Activated CD4-positive, alpha-beta memory T cell treated with anti-CD3 and anti-CD28 coated beads for 36 hours (primary cell): ENCODE data around the gene CSH2. TPM values are rescaled to one million over a fixed set of nuclear protein-coding genes. Genes with fewer than 3 reads are reported as not detected.

Source experiments
- CTCF ChIA-PET: fragments of 350-600 bp; sonication (Branson Sonifier 250); formaldehyde crosslinking; loops from one replicate; lab custom pipeline; 2021; ENCODE audit warnings: antibody characterized with exemption, inconsistent platforms; lab: Charles Lee
- POLR2A ChIA-PET: fragments of 350-600 bp; sonication (Branson Sonifier 250); formaldehyde crosslinking; loops from one replicate; lab custom pipeline; 2021; ENCODE audit warnings: antibody characterized with exemption; lab: Charles Lee
- DNase-seq: peaks from one replicate; pipeline ENCODE4 v3.0.0-alpha.2; 2020
- H3K27ac Mint-ChIP-seq: one replicate; pipeline ENCODE4 v1.8.0; 2021; ENCODE audit warnings: mixed read lengths
- H3K27me3 Mint-ChIP-seq: one replicate; pipeline ENCODE4 v1.8.0; 2021; ENCODE audit warnings: mixed read lengths
- H3K36me3 Mint-ChIP-seq: one replicate; pipeline ENCODE4 v1.8.0; 2021; ENCODE audit warnings: mixed read lengths
- H3K4me1 Mint-ChIP-seq: one replicate; pipeline ENCODE4 v1.8.0; 2021; ENCODE audit warnings: low read depth, mixed read lengths
- H3K4me3 Mint-ChIP-seq: one replicate; pipeline ENCODE4 v1.8.0; 2021; ENCODE audit warnings: mild to moderate bottlenecking, mixed read lengths
- H3K9me3 Mint-ChIP-seq: one replicate; pipeline ENCODE4 v1.8.0; 2021; ENCODE audit warnings: mixed read lengths
- intact Hi-C: fragments of 100-400 bp; cut with micrococcal nuclease; formaldehyde crosslinking; loops from one replicate; pipeline ENCODE4 v1.15.1; 2023
- total RNA-seq, 2 experiments: library from RNA; stranded (reverse); gene quantifications; one replicate each; pipeline ENCODE4 v1.2.3, GENCODE V29; 2021

The CSH2 gene
- total RNA-seq, 2 experiments from 2014 or later, result not detected

- CTCF ChIA-PET, result interaction anchor here (0.6 to 1.6 kb wide), 3 partner anchors 11 to 760 kb away, joined by 3 to 5 read pairs (median 4); no protein-coding TSS in a partner anchor
- peaks cover 49% of the 10 kb centered on the region for H3K4me1 Mint-ChIP-seq
- intact Hi-C loops, result no loop called here
- DNase-seq, result no peak
- POLR2A ChIA-PET, result interaction anchor here (1.2 to 1.3 kb wide), 3 partner anchors 9 to 140 kb away, joined by 3 to 4 read pairs (median 4); no protein-coding TSS in a partner anchor
- H3K4me3 Mint-ChIP-seq, result no peak overlapping the region
- peaks cover 57% of the 10 kb centered on the region for H3K36me3 Mint-ChIP-seq
- no peak overlapping the region for H3K27ac Mint-ChIP-seq
- no peaks in the 10 kb centered on the region for H3K9me3 Mint-ChIP-seq
- H3K27me3 Mint-ChIP-seq, result no peaks in the 10 kb centered on the region
These were observed 40.3 kb downstream of the CSH2 start for GRCh38 chr17:63833026-63833740.

- POLR2A ChIA-PET, result no interaction called here
- CTCF ChIA-PET, result interaction anchor here (1.6 kb wide), 1 partner anchor 17 kb away, joined by 5 read pairs; no protein-coding TSS in a partner anchor
- no peaks in the 10 kb centered on the region for H3K9me3 Mint-ChIP-seq
These were observed 41.0 kb downstream of the CSH2 start for GRCh38 chr17:63832455-63832854.

GRCh38 chr17:63832014-63832413, 41.5 kb downstream of the CSH2 start:
- no peaks in the 10 kb centered on the region for H3K9me3 Mint-ChIP-seq
- DNase-seq, result no peak
- POLR2A ChIA-PET, result interaction anchor here (4.5 kb wide), 1 partner anchor 9 kb away, joined by 29 read pairs; the partner anchor contains the start of gene SMARCD2
- H3K27me3 Mint-ChIP-seq, result no peaks in the 10 kb centered on the region
- peaks cover 51% of the 10 kb centered on the region for H3K4me1 Mint-ChIP-seq
- no peak overlapping the region for H3K4me3 Mint-ChIP-seq
- H3K27ac Mint-ChIP-seq, result peak overlapping the region; percentile 83
- intact Hi-C loops, result no loop called here
- CTCF ChIA-PET, result interaction anchor here (1.0 kb wide), 1 partner anchor 8 kb away, joined by 4 read pairs; no protein-coding TSS in a partner anchor
- H3K36me3 Mint-ChIP-seq, result peaks cover 59% of the 10 kb centered on the region

More at GRCh38 chr17:63832455-63832854, 41.0 kb downstream of the CSH2 start:
- Mint-ChIP-seq H3K4me3 (no peak overlapping the region), H3K36me3 (peaks cover 60% of the 10 kb centered on the region), H3K4me1 (peaks cover 51% of the 10 kb centered on the region), H3K27ac (peak overlapping the region; percentile 83), H3K27me3 (no peaks in the 10 kb centered on the region)
- DNase-seq, result no peak
- intact Hi-C loops, result no loop called here

- DNase-seq, result no peak
- peaks cover 61% of the 10 kb centered on the region for H3K36me3 Mint-ChIP-seq
- H3K4me3 Mint-ChIP-seq, result no peak overlapping the region
- no peaks in the 10 kb centered on the region for H3K27me3 Mint-ChIP-seq
- H3K4me1 Mint-ChIP-seq, result peaks cover 51% of the 10 kb centered on the region
- intact Hi-C loops, result no loop called here
- POLR2A ChIA-PET, result interaction anchor here (4.5 kb wide), 1 partner anchor 10 kb away, joined by 29 read pairs; the partner anchor contains the start of gene SMARCD2
- CTCF ChIA-PET, result interaction anchor here (1.0 to 1.8 kb wide), 2 partner anchors 8 to 55 kb away, joined by 4 to 11 read pairs; no protein-coding TSS in a partner anchor
- H3K9me3 Mint-ChIP-seq, result no peaks in the 10 kb centered on the region
- H3K27ac Mint-ChIP-seq, result peak overlapping the region; percentile 83
These were observed 42.0 kb downstream of the CSH2 start for GRCh38 chr17:63831505-63831904.

- Mint-ChIP-seq H3K4me3 (no peak overlapping the region), H3K27me3 (no peaks in the 10 kb centered on the region), H3K27ac (peak overlapping the region; percentile 83), H3K9me3 (no peaks in the 10 kb centered on the region), H3K4me1 (peaks cover 56% of the 10 kb centered on the region), H3K36me3 (peaks cover 64% of the 10 kb centered on the region)
- intact Hi-C loops, result no loop called here
- ChIA-PET CTCF (interaction anchor here (0.7 to 1.8 kb wide), 4 partner anchors 9 to 55 kb away, joined by 3 to 11 read pairs (median 4); no protein-coding TSS in a partner anchor), POLR2A (interaction anchor here (4.5 kb wide), 1 partner anchor 10 kb away, joined by 29 read pairs; the partner anchor contains the start of gene SMARCD2)
- DNase-seq, result no peak
These were observed 42.5 kb downstream of the CSH2 start for GRCh38 chr17:63830904-63831491.

DNA sequence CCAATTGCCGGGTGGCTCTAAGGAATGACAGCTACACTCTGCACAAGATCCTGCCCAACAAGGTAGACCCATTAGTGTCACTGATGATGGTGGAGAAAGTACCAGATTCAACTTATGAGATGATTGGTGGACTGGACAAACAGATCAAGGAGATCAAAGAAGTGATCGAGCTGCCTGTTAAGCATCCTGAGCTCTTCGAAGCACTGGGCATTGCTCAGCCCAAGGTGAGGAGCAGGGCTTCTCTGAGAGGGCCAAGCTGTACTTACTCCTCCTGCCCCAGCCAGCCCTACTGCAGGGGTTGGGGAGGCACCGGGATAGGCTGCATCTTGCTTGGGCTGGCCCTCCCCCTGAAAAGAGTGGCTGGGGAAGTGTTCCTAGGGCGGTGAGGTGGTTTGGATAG, 43.2 kb downstream of the CSH2 start:
- H3K9me3 Mint-ChIP-seq, result no peaks in the 10 kb centered on the region
- peaks cover 63% of the 10 kb centered on the region for H3K36me3 Mint-ChIP-seq
- peaks cover 61% of the 10 kb centered on the region for H3K4me1 Mint-ChIP-seq
- no peak overlapping the region for H3K4me3 Mint-ChIP-seq
- no peak overlapping the region for H3K27ac Mint-ChIP-seq
- intact Hi-C loops, result no loop called here
- ChIA-PET CTCF (interaction anchor here (0.7 to 2.6 kb wide), 4 partner anchors 11 to 54 kb away, joined by 3 to 15 read pairs (median 7); no protein-coding TSS in a partner anchor), POLR2A (interaction anchor here (0.6 to 4.5 kb wide), 3 partner anchors 11 to 48 kb away, joined by 4 to 29 read pairs (median 6); partner anchors contain the start of gene SMARCD2)
- DNase-seq, result no peak
- H3K27me3 Mint-ChIP-seq, result no peaks in the 10 kb centered on the region

GRCh38 chr17:63828936-63829335, 44.5 kb downstream of the CSH2 start:
- peak overlapping the region; percentile 18 for H3K4me3 Mint-ChIP-seq
- H3K4me1 Mint-ChIP-seq, result peaks cover 62% of the 10 kb centered on the region
- no peaks in the 10 kb centered on the region for H3K9me3 Mint-ChIP-seq
- ChIA-PET POLR2A (interaction anchor here (1.1 to 4.5 kb wide), 6 partner anchors 10 to 128 kb away, joined by 4 to 29 read pairs (median 5); partner anchors contain the start of genes CCDC47, DDX42, LIMD2 and SMARCD2), CTCF (interaction anchor here (0.6 to 2.6 kb wide), 4 partner anchors 8 to 80 kb away, joined by 4 to 15 read pairs (median 6); no protein-coding TSS in a partner anchor)
- H3K27me3 Mint-ChIP-seq, result no peaks in the 10 kb centered on the region
- no peak for DNase-seq
- intact Hi-C loops, result loop anchor here (5.0 kb wide), 1 partner anchor 207 kb away; the partner anchor contains the start of gene MAP3K3
- H3K36me3 Mint-ChIP-seq, result peaks cover 67% of the 10 kb centered on the region
- no peak overlapping the region for H3K27ac Mint-ChIP-seq

DNA sequence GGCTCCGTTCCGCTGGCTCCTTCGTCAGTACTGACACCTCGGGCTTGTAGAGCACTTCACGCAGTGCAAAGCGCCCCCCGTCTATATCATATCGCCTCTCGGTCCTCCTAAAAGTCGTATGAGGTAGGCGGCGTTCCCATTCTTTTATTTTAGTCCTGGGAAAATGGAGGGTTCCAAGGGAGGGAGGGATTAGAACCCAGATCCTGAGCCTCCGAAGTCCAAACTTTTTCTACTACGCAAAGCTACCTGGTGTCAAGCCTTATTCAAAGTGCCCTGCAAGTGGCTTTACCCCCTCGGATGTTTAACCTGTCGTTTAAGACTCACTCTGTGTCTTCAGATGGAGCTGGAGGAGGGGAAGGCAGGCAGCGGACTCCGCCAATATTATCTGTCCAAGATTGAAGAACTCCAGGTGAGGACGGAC, 45.7 kb downstream of the CSH2 start:
- DNase-seq, result no peak
- Mint-ChIP-seq H3K27ac (peak overlapping the region; percentile 98), H3K27me3 (no peaks in the 10 kb centered on the region), H3K4me3 (peak overlapping the region; percentile 94), H3K4me1 (peaks cover 71% of the 10 kb centered on the region), H3K9me3 (no peaks in the 10 kb centered on the region), H3K36me3 (peaks cover 73% of the 10 kb centered on the region)
- CTCF ChIA-PET, result interaction anchor here (0.7 to 2.6 kb wide), 5 partner anchors 9 to 367 kb away, joined by 3 to 15 read pairs (median 4); partner anchors contain the start of gene SMARCD2
- intact Hi-C loops, result loop anchor here (1.0 to 5.0 kb wide), 6 partner anchors 7 to 206 kb away; partner anchors contain the start of genes CCDC47, MAP3K3 and STRADA
- POLR2A ChIA-PET, result interaction anchor here (1.1 to 4.5 kb wide), 5 partner anchors 9 to 127 kb away, joined by 4 to 29 read pairs (median 8); partner anchors contain the start of genes CCDC47, DDX42, LIMD2 and SMARCD2

GRCh38 chr17:63827002-63827800, 46.3 kb downstream of the CSH2 start, which contains the start of the genes FTSJ3 and PSMC5:
FTSJ3 (minus strand) TSS chr17:63827663; CDS start chr17:63826902, 761 bp downstream.
PSMC5 (plus strand) TSS chr17:63827431; CDS start chr17:63827491, 60 bp downstream.
- peaks cover 75% of the 10 kb centered on the region for H3K4me1 Mint-ChIP-seq
- peak within 1 kb of the TSS; percentile 94 for H3K4me3 Mint-ChIP-seq
- intact Hi-C loops, result loop anchor here (1.0 to 5.0 kb wide), 6 partner anchors 8 to 205 kb away; partner anchors contain the start of genes CCDC47, MAP3K3 and STRADA
- H3K27me3 Mint-ChIP-seq, result no peaks in the 10 kb centered on the region
- DNase-seq, result peak; percentile 97
- peaks cover 74% of the 10 kb centered on the region for H3K36me3 Mint-ChIP-seq
- H3K27ac Mint-ChIP-seq, result peak within 1 kb of the TSS; percentile 98
- ChIA-PET POLR2A (interaction anchor here (1.5 to 4.5 kb wide), 3 partner anchors 14 to 85 kb away, joined by 5 to 29 read pairs (median 20); partner anchors contain the start of genes CCDC47, DDX42 and SMARCD2), CTCF (interaction anchor here (1.0 to 1.9 kb wide), 3 partner anchors 10 to 22 kb away, joined by 4 to 7 read pairs (median 4); partner anchors contain the start of gene SMARCD2)
- no peaks in the 10 kb centered on the region for H3K9me3 Mint-ChIP-seq

GRCh38 chr17:63826468-63827001, 46.9 kb downstream of the CSH2 start:
- intact Hi-C loops, result loop anchor here (1.0 to 5.0 kb wide), 6 partner anchors 9 to 204 kb away; partner anchors contain the start of genes CCDC47, MAP3K3 and STRADA
- DNase-seq, result no peak
- CTCF ChIA-PET, result no interaction called here
- POLR2A ChIA-PET, result interaction anchor here (1.1 to 2.5 kb wide), 3 partner anchors 52 to 84 kb away, joined by 3 to 20 read pairs (median 5); partner anchors contain the start of genes CCDC47 and DDX42
- H3K27ac Mint-ChIP-seq, result peak overlapping the region; percentile 98
- H3K4me3 Mint-ChIP-seq, result peak overlapping the region; percentile 94
- no peaks in the 10 kb centered on the region for H3K9me3 Mint-ChIP-seq
- no peaks in the 10 kb centered on the region for H3K27me3 Mint-ChIP-seq
- H3K4me1 Mint-ChIP-seq, result peaks cover 76% of the 10 kb centered on the region
- H3K36me3 Mint-ChIP-seq, result peaks cover 74% of the 10 kb centered on the region
